KBM-7 (cell line): ENCODE data around the gene CENPT.
"Not testable (repeated sequence)": the region's sequence is repeated elsewhere in the genome, so short reads cannot be mapped to it uniquely, and the experiment has no call there.

Experiments
- DNase-seq: peaks from one replicate; pipeline ENCODE4 v3.0.0-alpha.2; 2015
- in situ Hi-C: fragments of 300-500 bp; cut with MboI; formaldehyde crosslinking; loops from 2 replicates; pipeline ENCODE4 v1.14.3; 2020; ENCODE audit warnings: low sequenced_read_pairs, low pct_unique_long_range_greater_than_20kb, mixed read lengths

Gene CENPT

GRCh38 chr16:67878232-67878631, 30.7 kb upstream of the CENPT start:
- no peak for DNase-seq
- in situ Hi-C loops = no loop called here

- no peak for DNase-seq
- in situ Hi-C loops = no loop called here
Measured at GRCh38 chr16:67877064-67877463, 29.6 kb upstream of the CENPT start.

- in situ Hi-C loops = no loop called here
- DNase-seq = no peak
Measured at GRCh38 chr16:67874372-67874771, 26.9 kb upstream of the CENPT start.

GRCh38 chr16:67873435-67874370, 26.2 kb upstream of the CENPT start:
- no peak for DNase-seq
- in situ Hi-C loops = no loop called here

GRCh38 chr16:67872631-67873434, 25.3 kb upstream of the CENPT start, which contains the start of gene EDC4:
TSS of gene EDC4 (plus strand) at chr16:67873052. CDS start at chr16:67873262, 210 bp downstream.
- in situ Hi-C loops = no loop called here
- DNase-seq = peak; percentile 82

GRCh38 chr16:67872131-67872630, 24.7 kb upstream of the CENPT start:
- in situ Hi-C loops = no loop called here
- DNase-seq = peak; percentile 31

- in situ Hi-C loops = no loop called here
- no peak for DNase-seq
Measured at GRCh38 chr16:67871256-67871655, 23.8 kb upstream of the CENPT start.

- in situ Hi-C loops = no loop called here
Measured at GRCh38 chr16:67869653-67870052, 22.2 kb upstream of the CENPT start.

GRCh38 chr16:67868290-67868689, 20.8 kb upstream of the CENPT start:
- in situ Hi-C loops = no loop called here
- no peak for DNase-seq

More at GRCh38 chr16:67869653-67870052, 22.2 kb upstream of the CENPT start:
- DNase-seq = no peak

GRCh38 chr16:67865318-67865717, 17.8 kb upstream of the CENPT start:
- in situ Hi-C loops = no loop called here
- DNase-seq = peak; percentile 51

GRCh38 chr16:67864594-67864993, 17.1 kb upstream of the CENPT start:
- in situ Hi-C loops = no loop called here
- no peak for DNase-seq

GRCh38 chr16:67864044-67864443, 16.6 kb upstream of the CENPT start:
- DNase-seq, in situ Hi-C loops: not testable (repeated sequence)

GRCh38 chr16:67862623-67863583, 15.4 kb upstream of the CENPT start:
- in situ Hi-C loops = no loop called here
- DNase-seq = no peak

GRCh38 chr16:67861877-67862276, 14.4 kb upstream of the CENPT start:
- no peak for DNase-seq
- in situ Hi-C loops = no loop called here

- in situ Hi-C loops = no loop called here
Measured at GRCh38 chr16:67860589-67861398, 13.3 kb upstream of the CENPT start.

GRCh38 chr16:67858500-67858899, 11.0 kb upstream of the CENPT start:
- DNase-seq = no peak
- in situ Hi-C loops = no loop called here

More at GRCh38 chr16:67860589-67861398, 13.3 kb upstream of the CENPT start:
- no peak for DNase-seq

GRCh38 chr16:67857547-67858233, 10.2 kb upstream of the CENPT start:
- DNase-seq = no peak
- in situ Hi-C loops = no loop called here
